Activated CD4-positive, alpha-beta T cell treated with anti-CD3 and anti-CD28 coated beads, Interleukin-2, Interleukin-4, amounts not matched to agents 100 ng/mL and 50 ng/mL, durations not matched to agents 16 hours and 8 hours (primary cell): Measurements from ENCODE around the gene RGL4.

Experiments
- DNase-seq: peaks from one replicate; pipeline ENCODE4 v3.0.0-alpha.2; 2020; ENCODE audit warnings: low spot score

The RGL4 gene

DNA sequence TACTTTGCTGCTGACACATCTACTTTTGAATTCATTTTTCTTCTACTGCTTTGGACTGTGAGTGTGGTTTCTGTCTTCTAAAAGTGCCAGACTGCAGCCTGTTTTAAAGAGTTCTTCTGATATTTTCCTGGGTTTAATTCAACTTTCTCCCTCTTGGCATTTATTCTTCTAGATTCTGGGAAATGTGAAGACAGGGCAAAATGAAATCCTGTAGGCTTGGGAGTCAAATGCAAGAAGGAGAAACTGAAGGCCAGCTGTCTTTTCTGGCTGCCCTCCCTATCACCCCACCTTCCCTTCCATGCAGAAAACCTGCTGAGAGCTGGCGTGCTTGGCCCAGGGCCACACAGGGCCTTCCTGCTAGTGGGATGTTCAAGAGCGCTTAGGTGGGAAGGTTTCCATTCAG is 52.5 kb downstream of the RGL4 start:
- DNase-seq = no peak

DNA sequence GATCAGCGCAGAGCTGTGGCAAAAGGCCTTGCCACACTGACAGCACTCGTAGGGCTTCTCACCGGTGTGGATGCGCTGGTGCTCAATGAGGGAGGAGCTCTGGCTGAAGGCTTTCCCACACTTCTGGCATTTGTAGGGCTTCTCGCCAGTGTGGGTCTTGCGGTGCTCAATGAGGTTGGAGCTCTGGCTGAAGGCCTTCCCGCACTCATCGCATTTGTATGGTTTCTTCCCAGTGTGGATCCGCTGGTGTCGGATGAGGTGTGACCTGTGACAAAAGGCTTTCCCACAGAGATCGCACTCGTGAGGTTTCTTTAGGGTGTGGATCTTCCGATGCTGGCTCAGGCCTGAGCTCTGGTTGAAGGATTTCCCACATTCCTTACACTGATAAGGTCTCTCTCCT is 53.2 kb downstream of the RGL4 start:
- no peak for DNase-seq

DNA sequence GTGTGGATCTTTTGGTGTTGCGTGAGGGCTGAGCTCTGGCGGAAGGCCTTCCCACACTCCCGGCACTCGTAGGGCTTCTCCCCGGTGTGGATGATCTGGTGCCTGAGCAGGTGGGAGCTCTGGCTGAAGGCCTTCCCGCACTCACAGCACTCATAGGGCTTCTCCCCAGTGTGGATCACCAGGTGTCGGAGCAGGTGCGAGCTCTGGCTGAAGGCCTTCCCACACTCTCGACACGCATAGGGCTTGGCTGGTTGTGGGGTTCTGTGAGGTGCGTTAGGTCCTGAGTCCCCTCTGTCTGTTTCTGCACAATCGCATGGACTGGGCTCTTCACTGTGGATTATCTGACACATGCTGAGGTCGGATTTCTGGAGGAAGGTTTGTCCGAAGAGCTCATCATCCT is 53.7 kb downstream of the RGL4 start:
- DNase-seq = no peak

DNA sequence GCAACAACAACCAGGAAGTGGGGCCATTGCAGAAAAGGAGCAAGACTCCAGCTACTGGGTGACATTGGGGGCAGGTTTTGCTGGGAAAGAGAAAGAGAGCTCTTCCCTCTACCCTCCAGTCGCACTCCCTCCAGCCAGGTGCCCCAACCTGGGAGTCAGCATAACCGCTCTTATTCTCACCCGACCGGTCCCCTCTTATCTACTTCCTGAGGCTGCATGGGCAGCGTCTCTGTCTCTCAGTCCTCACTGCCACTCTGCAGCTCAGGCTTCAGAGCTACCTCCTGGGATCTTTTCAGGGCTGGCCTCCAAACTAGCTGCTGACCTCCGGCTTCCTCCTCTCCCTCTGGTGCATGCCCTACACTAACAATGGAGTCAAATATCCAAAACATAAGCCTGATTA is 55.0 kb downstream of the RGL4 start:
- no peak for DNase-seq
